ENCODE results near the gene SLC19A1.

Gene SLC19A1

GRCh38 chr21:45491623-45492022 lies 50.6 kb downstream of the SLC19A1 start:
- no peak for DNase-seq (ENCODE audit: low spot score)

DNA sequence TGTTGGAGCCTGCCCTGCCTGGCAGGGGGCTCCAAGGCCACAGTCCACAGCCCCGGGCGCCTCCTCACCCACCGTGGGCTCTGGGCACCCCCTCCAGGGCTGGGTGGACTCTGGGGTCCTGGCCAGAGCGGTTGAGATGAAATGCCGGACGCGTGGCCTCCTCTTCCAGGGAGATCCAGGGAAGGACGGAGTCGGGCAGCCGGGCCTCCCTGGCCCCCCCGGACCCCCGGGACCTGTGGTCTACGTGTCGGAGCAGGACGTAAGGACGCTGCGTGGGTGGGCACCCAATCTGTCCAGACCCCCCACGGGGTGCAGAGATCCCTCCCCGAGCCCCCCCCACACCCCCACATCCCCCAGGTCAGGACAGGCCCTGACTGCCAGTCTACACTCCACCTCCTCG lies 51.2 kb downstream of the SLC19A1 start:
- no peak for DNase-seq (ENCODE audit: low spot score)

- no peak for DNase-seq (ENCODE audit: low spot score)
Measured at GRCh38 chr21:45490049-45490731, 52.0 kb downstream of the SLC19A1 start.

DNA sequence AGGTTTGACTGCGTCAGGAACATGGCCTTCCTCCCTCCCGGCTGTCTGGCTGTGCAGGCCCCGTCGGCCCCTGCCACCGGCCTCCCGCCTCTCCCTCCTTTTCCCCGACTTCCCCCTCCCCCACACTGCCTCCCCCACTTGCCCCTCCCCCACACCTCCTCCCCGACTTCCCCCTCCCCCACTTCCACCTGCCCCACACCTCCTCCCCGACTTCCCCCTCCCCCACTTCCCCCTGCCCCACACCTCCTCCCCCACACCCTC lies 52.6 kb downstream of the SLC19A1 start:
- DNase-seq (ENCODE audit: low spot score), result no peak

DNA sequence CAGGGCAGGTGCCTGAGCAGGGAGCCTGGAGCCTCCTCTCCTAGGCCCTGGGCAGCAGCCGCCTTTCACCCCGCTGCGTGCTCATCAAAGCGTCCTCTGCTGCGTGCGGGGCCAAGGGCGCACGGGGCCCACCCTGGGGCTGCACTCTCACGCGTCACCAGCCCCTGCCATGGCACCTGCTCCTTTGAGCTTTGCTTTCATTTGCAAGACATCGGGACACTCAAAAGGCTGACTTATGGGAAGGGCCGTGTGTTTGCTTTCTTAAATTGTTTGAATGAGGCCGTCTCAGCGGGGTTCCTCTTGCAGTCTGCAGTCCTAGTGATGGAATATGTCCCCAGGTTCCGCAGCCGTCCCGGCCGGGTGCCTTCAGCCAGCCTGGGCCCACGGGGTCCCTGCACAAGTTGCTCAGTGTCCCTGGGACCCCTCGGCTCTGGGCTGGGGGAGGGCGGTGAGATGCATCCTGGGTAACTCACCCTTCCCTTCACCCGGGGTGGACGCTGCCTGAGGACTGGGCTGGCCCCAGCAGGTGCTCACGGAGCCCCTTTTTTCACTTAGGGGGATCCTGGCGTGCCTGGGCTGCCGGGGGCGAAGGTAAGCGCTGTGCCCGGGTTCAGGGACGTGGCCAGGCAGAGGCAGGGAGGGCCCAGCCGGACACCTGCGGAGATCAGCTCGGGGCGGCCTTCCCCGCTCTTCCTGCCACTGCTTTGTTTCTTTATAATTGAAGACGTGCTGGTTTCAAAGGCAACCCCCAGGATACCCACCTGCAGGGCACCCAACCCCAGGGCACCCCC lies 53.1 kb downstream of the SLC19A1 start:
- DNase-seq (ENCODE audit: low spot score), result no peak

DNA sequence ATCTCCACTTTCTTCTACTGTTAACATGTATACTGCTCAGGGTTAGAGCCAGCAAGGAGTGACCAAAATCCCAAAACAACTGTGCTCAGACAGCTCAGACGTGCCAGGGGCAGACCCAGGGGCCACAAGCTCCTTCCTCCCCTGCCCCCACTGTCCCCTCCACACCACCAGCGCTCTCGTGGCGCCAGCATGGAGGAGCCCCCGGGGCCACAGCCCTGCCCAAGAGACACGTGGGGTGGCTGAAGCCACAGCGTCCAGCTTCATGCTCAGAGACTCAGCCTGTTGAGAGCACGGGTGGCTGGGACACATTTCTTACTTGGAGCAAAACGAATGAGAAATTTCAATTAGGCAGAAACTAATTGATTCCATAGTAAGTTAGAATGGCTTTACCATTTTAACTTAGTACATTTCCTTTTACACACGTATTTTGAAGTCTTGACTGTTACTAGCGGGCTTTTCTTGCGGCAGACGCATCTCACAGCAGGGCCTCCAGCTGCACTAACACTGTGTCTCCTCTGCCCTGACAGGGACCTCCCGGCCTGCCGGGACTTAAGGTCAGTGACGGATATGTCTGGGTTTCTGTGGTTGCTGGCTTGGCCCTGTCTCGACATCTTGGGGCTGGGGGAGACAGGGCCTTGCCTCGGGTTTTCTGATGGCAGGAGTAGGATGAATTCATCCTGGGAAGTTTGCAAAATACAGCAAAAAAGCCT lies 54.2 kb downstream of the SLC19A1 start:
- DNase-seq (ENCODE audit: low spot score), result no peak

- DNase-seq (ENCODE audit: low spot score), result no peak
Measured at GRCh38 chr21:45487161-45487806, 55.0 kb downstream of the SLC19A1 start.

DNA sequence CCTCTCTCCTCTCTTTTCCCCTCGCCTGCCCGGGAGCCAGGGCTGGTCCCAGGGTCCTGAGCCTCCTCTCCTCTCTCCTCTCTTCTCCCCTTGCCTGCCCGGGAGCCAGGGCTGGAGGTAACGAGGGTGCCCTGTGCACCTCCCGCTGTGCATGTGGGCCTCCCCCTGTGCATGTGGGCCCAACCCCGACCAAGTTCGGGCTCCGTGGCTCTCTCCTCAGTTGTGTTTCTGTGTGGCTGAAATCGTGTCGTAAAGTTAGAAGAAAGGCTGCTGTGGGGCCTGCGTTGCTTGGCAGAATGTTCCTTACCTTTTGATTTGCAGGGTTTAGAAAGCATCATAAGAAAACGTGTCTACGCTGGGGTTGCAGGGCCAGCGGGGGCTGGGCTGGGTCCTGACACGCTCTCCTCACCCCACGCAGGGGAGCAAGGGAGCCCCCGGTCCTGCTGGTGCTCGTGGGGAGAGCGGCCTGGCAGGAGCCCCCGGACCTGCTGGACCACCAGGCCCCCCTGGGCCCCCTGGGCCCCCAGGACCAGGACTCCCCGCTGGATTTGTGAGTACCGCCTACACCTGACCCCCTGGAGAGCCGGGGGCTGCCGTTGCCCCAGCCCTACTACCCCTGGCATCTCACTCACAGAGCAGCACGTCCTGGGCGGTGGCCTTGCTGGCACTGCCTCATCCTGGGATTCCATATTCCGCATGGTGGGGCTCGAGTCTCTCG lies 55.6 kb downstream of the SLC19A1 start:
- DNase-seq (ENCODE audit: low spot score), result no peak

- DNase-seq (ENCODE audit: low spot score), result no peak
Measured at GRCh38 chr21:45485686-45486442, 56.4 kb downstream of the SLC19A1 start.

DNA sequence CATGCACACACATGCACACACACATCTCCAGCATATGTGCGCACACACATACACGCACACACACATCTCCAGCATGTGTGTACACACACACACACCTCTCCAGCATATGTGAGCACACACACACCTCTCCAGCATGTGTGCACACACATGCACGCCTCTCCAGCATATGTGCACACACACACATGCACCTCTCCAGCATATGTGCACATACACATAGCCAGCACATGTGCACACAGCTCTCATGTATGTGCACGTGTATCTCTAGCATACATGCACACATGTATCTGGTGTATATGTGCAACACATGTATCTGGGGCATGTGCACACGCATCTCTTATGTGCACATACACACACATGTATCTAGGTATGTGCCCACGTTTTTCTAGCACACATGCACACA lies 57.9 kb downstream of the SLC19A1 start:
- no peak for DNase-seq (ENCODE audit: low spot score)

- peak; percentile 33 for DNase-seq (ENCODE audit: low spot score)
Measured at GRCh38 chr21:45482899-45483821, 59.1 kb downstream of the SLC19A1 start.

GRCh38 chr21:45481977-45482898 lies 60.0 kb downstream of the SLC19A1 start:
- DNase-seq (ENCODE audit: low spot score), result no peak

- DNase-seq (ENCODE audit: low spot score), result no peak
Measured at GRCh38 chr21:45481566-45481965, 60.7 kb downstream of the SLC19A1 start.

- no peak for DNase-seq (ENCODE audit: low spot score)
Measured at GRCh38 chr21:45480701-45481500, 61.3 kb downstream of the SLC19A1 start.

- DNase-seq (ENCODE audit: low spot score), result no peak
Measured at GRCh38 chr21:45479691-45480675, 62.3 kb downstream of the SLC19A1 start.

DNA sequence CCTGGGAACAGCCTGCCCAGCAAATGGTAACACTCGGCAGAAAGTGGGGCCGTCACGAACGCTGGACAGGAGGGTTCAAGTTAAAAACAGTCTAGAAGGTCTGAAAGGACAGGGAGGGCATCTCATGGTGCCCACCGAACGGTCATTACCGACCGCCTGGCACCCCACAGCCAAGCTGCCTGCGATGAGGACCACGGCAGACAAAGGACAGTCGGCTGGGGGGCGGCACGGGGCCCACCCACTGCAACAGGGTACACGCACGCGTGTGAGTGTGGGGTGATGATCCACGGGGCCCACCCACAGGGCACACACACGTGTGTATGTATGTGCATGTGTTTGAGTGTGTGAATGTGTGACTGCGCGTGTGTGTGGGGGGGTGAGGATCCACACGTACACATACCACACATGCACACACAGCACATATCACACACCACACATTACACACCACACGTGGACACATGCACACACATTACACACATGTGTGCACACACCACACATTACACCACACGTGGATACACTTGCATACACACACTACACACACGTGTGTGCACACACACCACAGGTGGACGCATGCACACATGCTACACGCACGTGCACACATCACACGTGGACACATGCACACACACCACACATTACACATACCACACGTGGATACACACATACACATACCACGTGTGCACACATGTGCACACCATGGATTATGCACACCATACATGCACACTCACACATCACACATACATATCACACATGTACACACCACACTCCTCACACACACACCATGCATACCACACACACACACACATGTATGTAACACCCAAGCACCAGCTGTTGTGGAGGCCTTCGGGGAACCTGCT lies 63.2 kb downstream of the SLC19A1 start:
- no peak for DNase-seq (ENCODE audit: low spot score)
